NCI-H526 treated with DMSO at 0.1 percent for 48 hours (cell line): ENCODE measurements around the gene VAT1L.
"Not testable (repeated sequence)": the region's sequence is repeated elsewhere in the genome, so short reads cannot be mapped to it uniquely, and the experiment has no call there.

Source experiments
- DNase-seq: peaks from one replicate; lab custom pipeline; 2025; lab: John Stamatoyannopoulos, UW

Gene VAT1L

GRCh38 chr16:77955127-77955526 lies 166.8 kb downstream of the VAT1L start:
- DNase-seq = no peak

DNA sequence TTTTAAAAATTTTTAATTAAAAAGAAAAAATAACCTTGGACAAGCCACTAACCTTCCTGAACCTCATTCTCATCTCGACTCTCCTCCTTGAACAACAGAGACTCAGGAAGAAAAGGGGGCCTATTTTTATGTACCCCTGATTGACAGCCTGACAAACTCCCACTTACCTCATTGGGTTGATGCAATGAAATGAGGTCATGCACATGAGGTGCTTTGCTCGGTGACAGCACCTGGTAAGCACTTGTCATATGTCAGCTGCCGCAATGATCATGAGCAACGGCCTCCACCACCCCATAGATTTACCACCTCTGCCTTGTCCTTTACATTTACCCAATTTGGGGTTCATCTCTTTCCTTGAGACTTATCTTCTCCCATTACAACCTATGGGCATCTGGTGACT lies 167.9 kb downstream of the VAT1L start:
- DNase-seq = no peak

DNA sequence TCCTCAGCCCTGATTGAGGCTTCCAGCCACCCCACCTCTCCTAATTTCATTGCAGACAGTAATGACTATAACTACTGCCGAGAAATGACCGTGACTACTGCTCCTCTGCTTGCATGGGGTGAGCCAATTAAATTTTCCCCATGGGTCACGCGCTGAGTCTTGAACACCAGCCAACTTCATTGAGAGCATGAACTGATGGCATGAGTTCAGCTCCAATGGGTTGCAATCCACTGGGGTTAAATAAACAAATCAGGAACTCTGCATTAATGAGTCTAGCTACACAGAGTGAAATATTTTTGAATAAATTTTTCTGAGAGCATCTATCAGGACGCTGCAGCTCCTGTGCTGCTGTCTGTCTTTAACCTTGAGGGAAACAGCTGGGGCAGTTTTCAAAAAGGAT lies 172.4 kb downstream of the VAT1L start:
- DNase-seq = no peak

DNA sequence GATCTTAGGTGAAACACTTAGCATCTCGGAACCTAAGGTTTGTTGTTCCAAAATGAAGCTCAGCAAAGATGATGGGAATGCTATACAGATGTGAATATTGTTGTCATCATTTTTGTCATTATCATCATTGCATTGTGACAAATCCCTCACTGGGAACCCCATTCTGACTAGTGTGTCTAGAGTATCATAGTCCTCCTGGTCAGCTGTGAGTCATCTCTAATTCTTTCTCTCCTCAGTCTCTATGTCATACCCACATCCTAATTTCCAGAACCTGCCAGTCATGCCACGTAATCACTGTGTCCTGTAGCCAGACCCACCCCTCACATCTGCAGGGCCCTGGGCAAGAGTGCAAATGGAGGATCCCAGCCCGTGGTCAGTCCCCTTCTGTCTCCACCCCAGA lies 173.4 kb downstream of the VAT1L start:
- no peak for DNase-seq

DNA sequence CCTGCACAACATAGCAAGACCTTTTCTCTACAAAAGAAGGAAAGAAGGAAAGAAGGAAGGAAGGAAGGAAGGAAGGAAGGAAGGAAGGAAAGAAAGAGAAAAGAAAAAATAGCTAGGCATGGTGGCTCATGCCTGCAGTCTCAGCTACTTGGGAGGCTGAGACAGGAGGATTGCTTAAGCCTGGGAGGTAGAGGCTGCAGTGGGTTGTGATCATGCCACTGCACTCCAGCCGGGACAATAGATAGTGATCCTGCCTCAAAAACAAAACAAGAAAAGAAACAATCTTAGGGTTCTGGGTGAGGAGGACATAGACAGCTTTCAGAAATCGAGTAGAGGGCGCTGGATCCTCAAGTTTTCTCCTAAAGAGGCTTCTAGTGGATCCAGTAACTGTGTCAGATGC lies 174.3 kb downstream of the VAT1L start:
- DNase-seq = no peak

- no peak for DNase-seq
Observed at GRCh38 chr16:77963185-77964044, 175.1 kb downstream of the VAT1L start.

DNA sequence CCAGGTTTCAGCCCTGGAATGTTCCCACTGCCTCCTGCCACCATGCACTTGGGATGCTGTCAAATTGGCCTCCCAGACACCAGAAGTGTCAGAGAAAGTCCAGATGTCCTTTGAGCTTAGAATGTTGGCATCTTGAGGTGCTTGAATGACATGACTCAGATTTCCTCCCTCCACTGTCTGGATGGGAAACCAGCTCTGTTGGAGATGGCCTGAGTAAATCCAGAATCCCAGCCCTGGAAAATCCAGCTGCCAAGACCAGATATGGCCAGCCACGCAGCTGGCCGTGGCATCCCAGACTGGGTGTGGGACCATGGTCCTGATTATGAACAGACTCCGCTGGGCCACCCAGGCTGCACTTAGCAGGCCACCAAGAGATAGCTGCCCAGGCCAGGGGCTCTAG lies 177.0 kb downstream of the VAT1L start:
- DNase-seq = no peak

DNA sequence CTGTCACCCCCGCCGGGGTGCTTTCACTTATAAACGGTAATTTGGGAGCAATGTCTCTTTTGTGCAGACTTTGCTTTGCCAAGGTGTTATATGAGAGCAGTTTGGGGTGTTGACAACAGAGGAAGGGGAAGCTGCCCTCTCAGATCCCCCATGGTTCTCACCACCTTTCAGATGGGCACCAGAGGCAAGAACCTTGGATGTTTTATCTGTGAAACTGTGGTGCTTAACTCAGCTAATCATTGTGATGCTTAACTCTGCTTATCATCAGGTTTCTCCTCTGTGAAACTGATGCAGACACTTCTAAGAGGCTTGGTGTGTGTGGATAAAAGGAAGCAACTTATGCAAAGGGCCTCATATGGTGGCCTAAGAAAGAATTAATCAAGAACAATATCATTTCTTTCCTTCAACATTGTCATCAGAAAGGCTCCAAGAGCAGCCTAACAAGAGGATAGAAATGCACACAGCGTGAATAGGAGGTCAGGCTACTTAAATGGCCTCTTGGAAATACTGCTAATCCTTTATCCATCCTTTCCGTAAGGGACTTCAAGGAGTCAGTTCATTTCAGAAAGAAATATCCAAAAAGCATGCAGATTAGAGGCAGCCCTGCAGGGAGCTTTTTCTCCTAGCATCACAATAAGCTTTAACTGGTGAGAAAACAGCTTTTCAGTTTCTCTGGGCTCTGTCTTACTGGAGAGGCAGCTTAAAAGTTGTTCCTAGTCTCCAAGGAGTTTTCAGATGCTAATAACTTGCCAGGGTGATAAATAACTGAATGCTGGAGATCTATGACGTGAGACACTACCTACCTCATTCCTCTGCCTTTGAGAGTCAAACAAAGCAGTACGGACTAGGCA lies 178.9 kb downstream of the VAT1L start:
- no peak for DNase-seq

- no peak for DNase-seq
Observed at GRCh38 chr16:77969861-77970260, 181.5 kb downstream of the VAT1L start.

DNA sequence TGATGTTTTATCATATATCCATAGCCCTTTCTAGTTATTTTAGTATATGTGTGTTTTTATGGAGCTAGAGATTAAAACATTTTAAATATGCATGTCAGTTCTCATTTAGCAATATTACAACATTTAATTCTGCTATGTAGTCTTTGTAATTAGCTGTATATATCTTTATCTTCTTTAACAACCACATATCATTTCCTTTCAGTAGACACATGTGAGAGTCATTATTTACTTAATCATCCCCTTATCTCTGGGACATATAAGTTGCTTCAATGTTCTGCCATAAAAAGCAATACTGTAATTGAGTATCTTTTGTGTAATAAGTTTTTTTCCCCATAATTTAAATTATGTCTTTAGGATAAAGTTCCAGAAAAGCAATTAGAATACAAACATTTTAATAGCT lies 182.0 kb downstream of the VAT1L start:
- DNase-seq = no peak

DNA sequence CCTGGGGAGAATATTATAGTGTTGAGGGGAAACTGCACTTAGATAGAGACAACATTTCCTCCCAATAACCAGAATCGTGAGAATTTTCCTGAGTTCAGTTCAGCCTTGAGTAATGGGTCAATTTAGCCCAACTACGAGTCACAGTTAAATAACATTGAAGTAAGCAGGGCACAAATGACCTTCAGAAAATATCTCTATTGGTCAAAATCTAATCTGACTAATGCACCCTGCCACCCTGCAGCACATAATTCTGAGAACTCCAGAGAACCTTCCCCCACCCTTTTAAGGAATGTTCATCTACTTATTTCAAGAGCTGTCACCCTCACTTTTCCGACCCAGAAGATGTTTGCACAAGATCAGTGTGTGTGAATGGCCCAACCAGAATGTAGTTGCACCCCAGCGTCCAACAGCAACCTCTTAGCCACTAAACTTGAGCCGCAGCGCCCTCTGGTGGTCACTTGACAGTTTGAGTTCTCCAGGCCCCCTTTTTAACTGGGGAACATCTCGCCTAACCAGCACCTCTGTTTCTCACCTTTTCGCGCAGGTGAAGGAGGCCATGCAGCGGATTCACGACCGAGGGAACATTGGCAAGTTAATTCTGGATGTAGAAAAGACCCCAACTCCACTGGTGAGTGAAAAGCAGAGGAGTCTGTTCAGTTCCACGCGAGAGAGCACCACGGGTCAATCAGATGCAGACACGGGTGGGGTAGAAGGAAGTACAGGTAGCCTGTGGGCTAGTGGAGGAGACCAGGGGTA lies 183.1 kb downstream of the VAT1L start:
- no peak for DNase-seq

DNA sequence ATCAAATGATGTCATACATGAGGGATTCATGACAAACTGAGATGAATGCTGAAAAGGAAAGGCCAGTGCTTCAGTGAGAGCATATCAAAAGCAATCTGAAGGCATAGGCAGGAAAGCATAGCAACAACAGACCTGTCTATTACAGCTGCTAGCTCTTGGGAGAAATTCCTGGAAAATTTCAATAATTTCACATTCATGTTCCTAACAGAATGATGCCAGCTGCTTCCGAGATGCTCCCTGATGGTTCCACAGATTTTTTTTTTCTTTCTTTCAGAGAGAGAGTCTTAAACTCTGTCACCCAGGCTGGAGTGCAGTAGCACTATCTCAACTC lies 183.7 kb downstream of the VAT1L start:
- no peak for DNase-seq

DNA sequence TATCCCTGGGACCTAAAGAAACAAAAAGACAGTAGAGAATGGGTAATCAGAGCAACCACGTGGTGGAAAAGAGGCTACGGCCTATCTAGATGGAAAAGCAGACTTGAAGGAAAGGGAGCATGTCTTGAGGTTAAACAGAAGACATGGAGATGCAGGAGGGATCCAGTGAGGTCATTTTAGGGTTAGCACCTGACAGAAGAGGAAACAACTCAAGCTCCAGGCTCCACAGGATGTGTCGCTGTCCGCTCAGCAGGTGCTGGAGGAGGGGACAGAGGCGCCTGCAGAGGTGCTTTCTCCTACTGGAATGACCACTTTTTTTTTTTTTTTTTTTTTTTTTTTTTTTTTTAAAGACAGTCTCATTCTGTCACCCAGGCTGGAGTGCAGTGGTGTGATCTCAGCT lies 186.5 kb downstream of the VAT1L start:
- DNase-seq = no peak

GRCh38 chr16:77975942-77976341 lies 187.6 kb downstream of the VAT1L start:
- no peak for DNase-seq

DNA sequence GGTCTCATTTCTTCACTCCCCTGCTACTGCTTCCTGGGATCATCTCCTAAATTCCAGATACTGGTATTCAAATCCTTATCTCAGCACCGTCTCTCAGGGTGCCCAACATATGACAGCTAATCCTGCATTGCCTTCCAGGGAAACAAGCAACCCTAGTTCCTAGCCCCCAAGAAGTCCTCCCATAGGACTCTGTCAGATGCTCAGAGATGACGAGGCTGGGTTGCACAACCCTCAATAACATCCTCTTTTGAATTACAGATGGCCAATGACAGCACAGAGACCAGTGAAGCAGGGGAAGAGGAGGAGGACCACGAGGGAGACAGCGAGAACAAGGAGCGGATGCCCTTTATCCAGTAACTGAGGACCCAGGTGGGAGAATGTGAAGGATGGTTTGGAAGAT lies 189.0 kb downstream of the VAT1L start:
- DNase-seq = no peak

DNA sequence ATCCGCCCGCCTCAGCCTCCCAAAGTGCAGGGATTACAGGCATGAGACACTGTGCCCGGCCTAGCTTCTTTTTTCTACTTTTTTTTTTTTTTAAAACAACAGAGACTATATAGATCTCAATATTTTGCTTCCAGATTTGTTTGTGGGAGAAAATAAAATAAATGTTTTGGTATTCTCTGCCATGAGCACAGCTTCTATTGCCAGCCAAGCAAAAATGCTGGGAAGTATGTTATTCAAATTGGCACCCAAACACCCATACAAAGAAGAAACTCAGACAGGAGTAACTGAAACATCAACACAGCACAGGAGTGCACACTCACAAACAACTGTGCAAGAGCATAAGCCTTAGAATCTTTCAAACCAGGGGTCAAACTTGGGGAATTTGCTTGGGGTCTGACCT lies 196.7 kb downstream of the VAT1L start:
- no peak for DNase-seq

DNA sequence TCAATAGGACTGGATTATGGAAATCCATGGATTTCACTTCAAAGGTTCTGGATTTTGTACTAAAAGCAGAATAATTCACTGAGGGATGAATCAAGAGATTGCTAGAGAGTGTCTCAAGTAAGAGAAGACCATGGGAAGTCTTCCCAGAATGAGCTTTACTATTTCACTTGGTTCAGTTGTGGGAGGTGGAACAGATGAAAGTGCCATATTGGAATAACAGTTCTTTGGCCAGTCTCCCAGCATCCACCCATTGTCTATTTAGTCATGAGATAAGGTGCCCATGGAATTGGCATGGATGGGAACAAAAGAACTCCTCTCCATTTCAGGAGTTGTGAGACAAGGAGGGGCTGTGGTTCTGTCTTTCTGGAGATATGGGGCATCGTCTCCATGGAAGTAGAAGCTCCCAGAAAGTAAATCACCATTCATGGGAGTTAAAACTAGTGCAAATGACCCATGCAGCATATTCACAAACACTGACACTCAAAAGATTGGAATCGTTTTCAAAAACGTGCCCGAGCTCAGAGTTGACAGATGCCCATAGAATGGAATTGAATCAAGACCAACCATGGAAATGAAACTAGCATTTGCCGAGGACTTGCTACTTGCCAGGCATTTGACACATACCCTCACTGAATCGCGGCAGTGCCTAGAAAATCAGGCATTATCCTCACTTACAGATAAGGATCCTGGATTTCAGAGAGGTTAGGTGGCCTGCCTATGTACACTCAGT lies 197.8 kb downstream of the VAT1L start:
- DNase-seq = no peak

GRCh38 chr16:77987810-77988209 lies 199.4 kb downstream of the VAT1L start:
- peak; percentile 75 for DNase-seq

- DNase-seq = no peak
Observed at GRCh38 chr16:77989846-77990245, 201.5 kb downstream of the VAT1L start.

- DNase-seq = peak; percentile 5
Observed at GRCh38 chr16:77991701-77992100, 203.3 kb downstream of the VAT1L start.

DNA sequence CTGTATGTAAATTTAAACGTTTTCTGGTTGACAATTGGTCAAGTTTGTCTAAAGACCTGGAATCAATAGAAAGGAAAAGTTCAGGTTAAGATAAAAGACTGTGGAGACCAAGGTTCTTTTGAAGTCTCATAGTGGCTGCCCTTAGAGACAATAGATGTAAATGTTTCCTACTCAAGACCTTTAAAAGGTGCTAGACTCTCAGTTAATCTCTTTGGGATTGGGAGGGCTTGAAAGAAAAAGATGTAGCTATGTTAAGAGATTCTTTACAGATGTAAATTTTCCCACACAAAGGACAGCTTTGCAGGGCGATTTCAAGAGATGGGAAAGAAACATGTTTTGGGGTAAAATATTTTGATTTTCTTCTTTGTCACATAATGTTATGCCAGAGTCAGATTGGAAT lies 204.0 kb downstream of the VAT1L start:
- DNase-seq = not testable (repeated sequence)
